Right hindlimb (tissue), 1 donor: ENCODE data around the gene TBCK.
"Not testable (repeated sequence)": the region's sequence is repeated elsewhere in the genome, so short reads cannot be mapped to it uniquely, and the experiment has no call there.

Experiments
- DNase-seq: peaks from one replicate; pipeline ENCODE4 v3.0.0-alpha.2; 2018

TBCK gene

DNA sequence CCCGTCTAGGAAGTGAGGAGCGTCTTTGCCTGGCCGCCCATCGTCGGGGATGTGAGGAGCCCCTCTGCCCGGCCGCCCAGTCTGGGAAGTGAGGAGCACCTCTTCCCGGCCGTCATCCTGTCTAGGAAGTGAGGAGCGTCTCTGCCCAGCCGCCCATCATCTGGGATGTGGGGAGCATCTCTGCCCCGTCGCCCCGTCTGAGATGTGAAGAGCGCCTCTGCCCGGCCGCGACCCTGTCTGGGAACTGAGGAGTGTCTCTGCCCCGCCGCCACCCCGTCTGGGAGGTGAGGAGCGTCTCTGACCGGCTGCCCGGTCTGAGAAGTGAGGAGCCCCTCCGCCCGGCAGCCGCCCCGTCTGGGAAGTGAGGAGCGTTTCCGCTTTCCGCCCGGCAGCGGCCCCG lies 5.2 kb upstream of the TBCK start:
- DNase-seq = not testable (repeated sequence)

- DNase-seq = no peak
Observed at GRCh38 chr4:106320235-106320634, 4.2 kb upstream of the TBCK start.

- DNase-seq = no peak
Observed at GRCh38 chr4:106318511-106318910, 2.5 kb upstream of the TBCK start.

DNA sequence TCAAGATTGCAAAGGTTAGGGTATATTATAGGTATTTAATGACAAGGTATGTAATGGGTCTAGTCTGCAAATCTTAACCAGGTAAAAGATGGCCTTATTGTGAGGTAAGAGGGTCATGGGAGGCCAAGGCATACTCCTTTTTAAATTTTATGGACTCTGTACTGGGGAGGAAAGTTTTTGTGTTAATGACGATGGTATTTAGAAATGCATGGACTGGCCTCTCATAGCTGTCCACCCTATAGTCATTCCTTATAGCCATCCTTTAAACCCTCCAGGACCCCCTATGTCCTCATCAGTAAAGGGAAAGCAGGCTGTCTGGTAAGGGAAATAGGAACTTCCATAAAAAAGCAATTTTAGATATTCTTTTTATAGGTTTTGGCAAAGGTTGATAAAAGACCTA lies 1.8 kb upstream of the TBCK start:
- DNase-seq = no peak

- no peak for DNase-seq
Observed at GRCh38 chr4:106316773-106317409, 882 bp upstream of the TBCK start.

- DNase-seq = no peak
Observed at GRCh38 chr4:106315476-106315967, 487 bp downstream of the TBCK start.

GRCh38 chr4:106314960-106315359 lies 1.0 kb downstream of the TBCK start:
- no peak for DNase-seq

- no peak for DNase-seq
Observed at GRCh38 chr4:106312997-106313522, 2.9 kb downstream of the TBCK start.

- DNase-seq = no peak
Observed at GRCh38 chr4:106312377-106312776, 3.6 kb downstream of the TBCK start.

DNA sequence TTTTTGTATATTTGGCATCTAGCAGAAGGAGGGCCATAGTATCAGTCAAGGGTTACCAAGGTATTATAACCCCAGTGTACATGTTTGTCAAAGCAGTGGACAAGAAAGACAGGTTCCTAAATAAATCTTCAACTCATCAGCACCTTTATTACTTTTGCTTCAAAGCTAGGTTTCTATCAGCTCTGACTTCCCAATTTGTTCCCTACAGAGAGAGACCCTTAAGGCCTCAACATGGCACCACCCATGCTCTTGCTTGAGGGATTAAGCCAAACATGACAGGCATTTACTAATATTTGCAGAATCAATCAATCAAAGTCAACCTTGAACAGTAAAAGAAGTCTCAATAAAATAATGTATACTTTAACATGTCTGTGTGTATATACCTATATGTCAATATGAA lies 9.4 kb downstream of the TBCK start:
- DNase-seq = no peak

DNA sequence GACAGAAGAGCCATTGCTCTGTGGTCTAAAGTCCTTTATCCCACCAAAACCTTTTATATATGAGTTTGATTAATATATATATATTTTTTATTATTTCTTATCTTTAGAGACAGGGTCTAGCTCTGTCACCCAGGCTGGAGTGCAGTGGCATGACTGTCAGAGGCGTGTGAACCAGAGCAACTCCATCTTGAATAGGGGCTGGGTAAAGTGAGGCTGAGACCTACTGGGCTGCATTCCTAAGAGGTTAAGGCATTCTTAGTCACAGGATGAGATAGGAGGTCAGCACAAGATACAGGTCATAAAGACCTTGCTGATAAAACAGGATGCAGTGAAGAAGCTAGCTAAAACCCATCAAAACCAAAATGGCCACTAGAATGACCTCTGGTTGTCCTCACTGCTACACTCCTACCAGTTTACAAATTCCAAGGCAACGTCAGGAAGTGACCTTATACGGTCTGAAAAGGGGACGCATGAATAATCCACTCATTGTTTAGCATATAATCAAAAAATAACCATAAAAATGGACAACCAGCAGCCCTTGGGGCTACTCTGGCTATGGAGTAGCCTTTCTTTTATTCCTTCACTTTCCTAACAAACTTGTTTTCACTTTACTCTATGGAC lies 10.5 kb downstream of the TBCK start:
- no peak for DNase-seq

GRCh38 chr4:106304632-106305031 lies 11.4 kb downstream of the TBCK start:
- DNase-seq = no peak

- DNase-seq = no peak
Observed at GRCh38 chr4:106303548-106304281, 12.3 kb downstream of the TBCK start.

- no peak for DNase-seq
Observed at GRCh38 chr4:106302062-106302438, 14.0 kb downstream of the TBCK start.

DNA sequence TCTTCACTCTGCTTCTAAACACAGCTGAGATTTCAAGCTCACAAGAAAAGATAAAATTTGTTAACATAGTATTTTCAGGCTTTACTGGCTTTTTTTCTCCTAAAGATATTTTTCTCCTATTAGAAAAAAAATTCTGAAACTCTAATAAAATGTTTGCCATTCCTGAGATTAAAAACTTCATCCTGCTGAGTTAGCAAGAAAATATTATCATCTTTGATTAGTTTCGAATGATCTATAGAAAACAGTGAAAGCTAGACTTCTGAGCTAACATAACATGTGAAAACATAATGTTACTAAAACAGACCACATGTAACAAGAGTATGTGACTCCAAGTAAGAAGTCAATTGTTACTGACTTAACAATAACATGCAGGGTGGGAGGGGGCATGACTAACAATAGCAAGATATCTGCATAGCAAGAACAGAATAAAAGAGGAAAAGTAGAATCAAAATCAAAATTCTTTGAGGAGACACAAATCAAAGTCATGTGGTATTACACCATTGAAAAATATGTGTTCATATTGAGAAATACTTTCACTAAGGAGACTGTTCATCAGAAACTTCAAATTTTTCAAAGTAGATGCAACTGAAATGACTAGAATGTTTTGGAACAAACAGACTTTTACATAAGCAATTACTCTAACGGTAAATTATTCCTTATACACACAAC lies 14.5 kb downstream of the TBCK start:
- DNase-seq = no peak

DNA sequence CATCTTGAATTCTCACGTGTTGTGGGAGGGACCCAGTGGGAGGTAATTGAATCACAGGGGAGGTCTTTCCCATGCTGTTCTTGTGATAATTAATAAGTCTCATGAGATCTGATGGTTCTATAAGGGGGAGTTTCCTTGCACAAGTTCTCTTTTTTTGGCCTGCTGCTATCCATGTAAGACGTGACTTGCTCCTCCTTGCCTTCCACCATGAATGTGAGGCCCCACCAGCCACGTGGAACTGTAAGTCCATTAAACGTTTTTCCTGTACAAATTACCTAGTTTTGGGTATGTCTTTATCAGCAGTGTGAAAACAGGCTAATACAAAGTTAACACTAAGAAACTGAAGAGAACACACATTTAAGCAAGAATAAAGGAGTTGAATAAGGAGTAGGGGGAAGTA lies 16.0 kb downstream of the TBCK start:
- no peak for DNase-seq

- no peak for DNase-seq
Observed at GRCh38 chr4:106297245-106298035, 18.6 kb downstream of the TBCK start.

GRCh38 chr4:106294062-106294461 lies 21.9 kb downstream of the TBCK start:
- no peak for DNase-seq

- DNase-seq = no peak
Observed at GRCh38 chr4:106291678-106292077, 24.3 kb downstream of the TBCK start.

DNA sequence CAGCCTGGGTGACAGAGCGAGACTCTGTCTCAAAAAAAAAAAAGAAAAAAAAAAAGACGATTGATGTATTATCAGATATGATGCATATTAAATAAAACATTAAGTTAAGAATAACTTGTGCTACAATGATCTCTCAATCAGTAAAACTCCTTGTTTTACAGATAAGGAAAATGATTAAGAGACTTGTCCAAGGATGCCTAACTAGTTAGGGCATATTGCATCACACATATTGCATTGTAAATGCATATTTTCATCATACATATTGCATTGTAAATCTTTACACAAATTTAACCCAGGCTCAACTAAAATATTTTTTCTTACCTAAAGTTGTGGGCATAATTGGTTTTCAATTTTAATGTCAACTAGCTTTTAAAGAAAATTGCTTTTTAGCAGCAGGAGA lies 26.3 kb downstream of the TBCK start:
- no peak for DNase-seq

GRCh38 chr4:106287353-106287969 lies 28.5 kb downstream of the TBCK start:
- no peak for DNase-seq

DNA sequence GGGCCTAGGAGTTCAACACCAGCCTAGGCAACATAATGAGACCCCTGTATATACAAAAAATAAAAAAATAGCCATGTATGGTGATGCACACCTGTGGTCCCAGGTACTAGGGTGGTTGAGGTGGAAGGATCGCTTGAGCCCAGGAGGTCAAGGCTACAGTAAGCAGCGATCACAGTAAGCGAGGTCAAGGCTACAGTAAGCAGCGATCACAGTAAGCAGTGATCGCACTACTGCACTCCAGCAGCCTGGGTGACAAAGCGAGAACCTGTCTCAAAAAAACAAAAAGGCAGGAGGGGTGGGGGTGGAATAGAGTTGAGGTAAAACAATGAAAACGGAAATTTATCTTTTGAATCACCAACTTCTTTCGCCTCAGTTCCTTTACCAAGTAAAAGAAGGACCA lies 29.4 kb downstream of the TBCK start:
- no peak for DNase-seq
